ENCODE measurements around the gene YIPF7.

YIPF7 gene

GRCh38 chr4:44662623-44663005 lies 11.2 kb upstream of the YIPF7 start:
- no peak overlapping the region for H3K4me3 ChIP-seq (ENCODE audit: low read depth, low read length)
- peak; percentile 3 for DNase-seq (ENCODE audit: low read depth)
- TF ChIP-seq, protein P1, sequence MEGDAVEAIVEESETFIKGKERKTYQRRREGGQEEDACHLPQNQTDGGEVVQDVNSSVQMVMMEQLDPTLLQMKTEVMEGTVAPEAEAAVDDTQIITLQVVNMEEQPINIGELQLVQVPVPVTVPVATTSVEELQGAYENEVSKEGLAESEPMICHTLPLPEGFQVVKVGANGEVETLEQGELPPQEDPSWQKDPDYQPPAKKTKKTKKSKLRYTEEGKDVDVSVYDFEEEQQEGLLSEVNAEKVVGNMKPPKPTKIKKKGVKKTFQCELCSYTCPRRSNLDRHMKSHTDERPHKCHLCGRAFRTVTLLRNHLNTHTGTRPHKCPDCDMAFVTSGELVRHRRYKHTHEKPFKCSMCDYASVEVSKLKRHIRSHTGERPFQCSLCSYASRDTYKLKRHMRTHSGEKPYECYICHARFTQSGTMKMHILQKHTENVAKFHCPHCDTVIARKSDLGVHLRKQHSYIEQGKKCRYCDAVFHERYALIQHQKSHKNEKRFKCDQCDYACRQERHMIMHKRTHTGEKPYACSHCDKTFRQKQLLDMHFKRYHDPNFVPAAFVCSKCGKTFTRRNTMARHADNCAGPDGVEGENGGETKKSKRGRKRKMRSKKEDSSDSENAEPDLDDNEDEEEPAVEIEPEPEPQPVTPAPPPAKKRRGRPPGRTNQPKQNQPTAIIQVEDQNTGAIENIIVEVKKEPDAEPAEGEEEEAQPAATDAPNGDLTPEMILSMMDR (conservative IDR thresholded peaks at IDR 0.05; ENCODE audit: low read depth, low read length) = no peak

GRCh38 chr4:44661940-44662622 lies 10.7 kb upstream of the YIPF7 start:
- TF ChIP-seq, protein P1 (conservative IDR thresholded peaks at IDR 0.05; ENCODE audit: low read depth, low read length) = no peak
- no peak for DNase-seq (ENCODE audit: low read depth)
- H3K4me3 ChIP-seq (ENCODE audit: low read depth, low read length) = no peak overlapping the region

DNA sequence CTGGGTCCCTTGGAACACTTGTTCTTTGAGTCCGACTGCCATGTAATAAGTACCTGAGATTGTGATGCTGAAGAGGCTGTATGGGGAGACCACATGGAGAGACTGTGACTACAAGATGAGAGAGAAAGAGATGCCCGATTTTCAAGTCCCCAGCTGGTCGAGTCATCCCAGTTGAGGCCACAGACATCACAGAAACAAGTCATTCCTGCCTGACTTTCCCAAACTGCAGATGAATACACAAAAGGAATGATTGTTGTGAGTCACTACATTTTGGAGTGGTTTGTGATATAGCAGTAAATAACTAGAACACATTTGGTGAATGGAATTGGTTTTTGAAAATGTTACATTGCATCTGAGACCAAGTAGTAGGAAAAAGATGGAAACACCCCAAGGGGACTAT lies 9.0 kb upstream of the YIPF7 start:
- TF ChIP-seq, protein P1 (conservative IDR thresholded peaks at IDR 0.05; ENCODE audit: low read depth, low read length) = no peak
- DNase-seq (ENCODE audit: low read depth) = no peak
- no peak overlapping the region for H3K4me3 ChIP-seq (ENCODE audit: low read depth, low read length)

DNA sequence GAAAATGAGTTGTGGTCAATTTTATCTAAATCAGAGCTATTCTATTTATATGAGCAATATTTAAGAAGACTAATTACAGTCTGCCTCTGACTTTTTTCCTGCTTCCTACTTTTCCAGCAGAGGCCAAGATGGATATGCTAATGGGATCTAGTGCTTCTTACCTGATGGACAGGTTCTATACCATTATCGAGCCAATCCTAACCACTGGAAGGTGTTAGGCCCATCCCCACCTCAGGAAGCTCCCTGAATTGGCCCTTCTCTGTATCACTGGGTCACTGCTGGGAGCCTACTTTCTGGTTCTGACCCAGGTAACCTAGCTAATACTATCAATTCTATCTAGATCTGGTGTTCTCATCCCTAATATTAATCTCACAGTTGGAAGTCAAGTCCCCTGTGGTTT lies 577 bp upstream of the YIPF7 start:
- no peak for DNase-seq (ENCODE audit: low read depth)
- TF ChIP-seq, protein P1 (conservative IDR thresholded peaks at IDR 0.05; ENCODE audit: low read depth, low read length) = no peak
- H3K4me3 ChIP-seq (ENCODE audit: low read depth, low read length) = no peak overlapping the region

GRCh38 chr4:44646151-44646550 lies 5.3 kb downstream of the YIPF7 start:
- TF ChIP-seq, protein P1 (conservative IDR thresholded peaks at IDR 0.05; ENCODE audit: low read depth, low read length) = no peak
- no peak for DNase-seq (ENCODE audit: low read depth)
- H3K4me3 ChIP-seq (ENCODE audit: low read depth, low read length) = no peak overlapping the region

- TF ChIP-seq, protein P1 (conservative IDR thresholded peaks at IDR 0.05; ENCODE audit: low read depth, low read length) = no peak
- H3K4me3 ChIP-seq (ENCODE audit: low read depth, low read length) = no peak overlapping the region
- DNase-seq (ENCODE audit: low read depth) = no peak
Measured at GRCh38 chr4:44638091-44638490, 13.3 kb downstream of the YIPF7 start.

GRCh38 chr4:44632733-44633132 lies 18.7 kb downstream of the YIPF7 start:
- TF ChIP-seq, protein P1 (conservative IDR thresholded peaks at IDR 0.05; ENCODE audit: low read depth, low read length) = no peak
- H3K4me3 ChIP-seq (ENCODE audit: low read depth, low read length) = no peak overlapping the region
- no peak for DNase-seq (ENCODE audit: low read depth)
